HUES64 (cell line): Measurements from ENCODE around the gene GPR107.

Experiments
- H3K27ac ChIP-seq: 2 replicates; pipeline ENCODE4 v1.7.0; 2013; ENCODE audit warnings: low read depth, low read length, inconsistent platforms
- H3K27me3 ChIP-seq: 2 replicates; pipeline ENCODE4 v1.6.1; 2013; ENCODE audit warnings: mild to moderate bottlenecking, low read length; ENCODE audit not compliant: insufficient read depth
- H3K36me3 ChIP-seq: 2 replicates; pipeline ENCODE4 v1.6.1; 2013; ENCODE audit warnings: mild to moderate bottlenecking, low read length; ENCODE audit not compliant: insufficient read depth
- H3K4me1 ChIP-seq: 2 replicates; pipeline ENCODE4 v1.6.1; 2013; ENCODE audit warnings: mild to moderate bottlenecking, low read length, moderate library complexity; ENCODE audit not compliant: insufficient read depth
- H3K4me3 ChIP-seq: 2 replicates; pipeline ENCODE4 v1.5.1; 2013; ENCODE audit warnings: mild to moderate bottlenecking, low read length, moderate library complexity
- H3K9ac ChIP-seq: 2 replicates; pipeline ENCODE4 v1.6.1; 2013; ENCODE audit warnings: mild to moderate bottlenecking, low read depth, low read length
- H3K9me3 ChIP-seq: 2 replicates; pipeline ENCODE4 v1.6.1; 2013; ENCODE audit warnings: low read depth, low read length; ENCODE audit not compliant: insufficient read depth
- WGBS: fragments of 150-250, 120-280 bp; methylation state at CpG from one replicate; pipeline ENCODE4 v1.1.7; 2013; ENCODE audit warnings: missing lambda C conversion rate; 5-methylcytosine and 5-hydroxymethylcytosine counted together

GPR107 gene

DNA sequence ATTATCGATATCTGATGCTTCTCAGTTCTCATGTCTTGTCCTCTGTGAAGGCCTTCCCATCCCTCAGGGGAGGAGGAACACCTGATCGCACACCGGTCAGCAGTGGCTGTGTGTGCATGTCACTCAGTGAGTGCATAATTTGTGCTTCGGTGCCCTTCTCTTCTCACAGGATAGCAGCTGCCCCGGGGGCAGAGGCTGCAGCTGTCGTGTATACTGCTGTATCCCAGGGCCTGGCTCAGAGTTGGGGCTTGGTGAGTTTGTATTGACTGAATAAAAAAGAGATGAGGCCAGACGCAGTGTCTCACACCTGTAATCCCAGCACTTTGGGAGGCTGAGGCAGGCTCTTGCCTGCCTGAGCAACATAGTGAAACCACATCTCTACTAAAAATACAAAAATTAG is 68.8 kb downstream of the GPR107 start:
- peaks cover 12% of the 10 kb centered on the region for H3K36me3 ChIP-seq
- WGBS = 92% methylated on average over 7 of the region's 7 CpGs
- H3K4me1 ChIP-seq = peaks cover 20% of the 10 kb centered on the region; the same call in 1 of the 2 replicates

DNA sequence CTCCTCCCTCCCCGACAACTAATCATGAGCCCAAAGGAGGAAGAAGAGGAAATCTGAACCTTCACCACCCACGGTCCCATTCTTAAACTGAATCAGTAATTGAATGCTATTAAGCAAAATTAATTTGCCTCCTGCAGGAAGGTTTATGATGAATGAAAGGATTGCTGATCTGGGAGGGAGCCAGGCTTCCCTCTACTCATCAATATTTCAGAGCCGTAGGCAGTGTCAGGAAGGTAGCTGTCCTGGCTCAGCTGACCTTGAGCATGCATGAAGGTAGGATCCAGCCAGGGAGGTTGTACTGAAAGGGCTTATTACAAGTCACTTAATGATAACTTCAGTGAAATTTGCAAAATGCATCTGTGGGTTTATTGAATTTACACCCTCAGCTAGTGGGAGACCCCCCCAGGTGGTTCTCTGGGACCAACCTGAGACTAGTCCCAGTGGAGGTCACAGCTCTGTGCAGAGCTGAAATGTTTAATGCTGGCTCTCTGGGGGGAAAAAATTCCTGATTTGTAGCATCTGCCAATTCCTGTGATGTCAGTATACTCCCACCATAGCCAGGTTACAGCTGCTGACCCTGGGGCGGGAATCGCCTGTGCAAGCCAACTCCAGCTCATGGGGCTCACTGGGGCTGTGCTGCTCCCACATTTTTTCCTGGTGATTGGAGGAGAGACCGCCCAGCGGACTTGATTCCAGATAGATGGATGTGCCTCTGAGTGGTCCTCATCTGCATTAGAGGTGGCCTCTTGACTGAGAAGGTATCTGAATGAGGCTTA is 70.6 kb downstream of the GPR107 start:
- no peak overlapping the region for H3K9ac ChIP-seq
- H3K4me3 ChIP-seq = no peak overlapping the region
- H3K4me1 ChIP-seq = peaks cover 2% of the 10 kb centered on the region; the same call in 1 of the 2 replicates
- H3K36me3 ChIP-seq = peaks cover 29% of the 10 kb centered on the region
- H3K9me3 ChIP-seq = no peaks in the 10 kb centered on the region
- WGBS = 98% methylated on average over 6 of the region's 7 CpGs
- H3K27me3 ChIP-seq = no peaks in the 10 kb centered on the region
- H3K27ac ChIP-seq = no peak overlapping the region

More for the DNA sequence above, 68.8 kb downstream of the GPR107 start:
- H3K9ac ChIP-seq = no peak overlapping the region
- H3K4me3 ChIP-seq = no peak overlapping the region
- H3K27ac ChIP-seq = no peak overlapping the region
- H3K9me3 ChIP-seq = no peaks in the 10 kb centered on the region
- no peaks in the 10 kb centered on the region for H3K27me3 ChIP-seq

DNA sequence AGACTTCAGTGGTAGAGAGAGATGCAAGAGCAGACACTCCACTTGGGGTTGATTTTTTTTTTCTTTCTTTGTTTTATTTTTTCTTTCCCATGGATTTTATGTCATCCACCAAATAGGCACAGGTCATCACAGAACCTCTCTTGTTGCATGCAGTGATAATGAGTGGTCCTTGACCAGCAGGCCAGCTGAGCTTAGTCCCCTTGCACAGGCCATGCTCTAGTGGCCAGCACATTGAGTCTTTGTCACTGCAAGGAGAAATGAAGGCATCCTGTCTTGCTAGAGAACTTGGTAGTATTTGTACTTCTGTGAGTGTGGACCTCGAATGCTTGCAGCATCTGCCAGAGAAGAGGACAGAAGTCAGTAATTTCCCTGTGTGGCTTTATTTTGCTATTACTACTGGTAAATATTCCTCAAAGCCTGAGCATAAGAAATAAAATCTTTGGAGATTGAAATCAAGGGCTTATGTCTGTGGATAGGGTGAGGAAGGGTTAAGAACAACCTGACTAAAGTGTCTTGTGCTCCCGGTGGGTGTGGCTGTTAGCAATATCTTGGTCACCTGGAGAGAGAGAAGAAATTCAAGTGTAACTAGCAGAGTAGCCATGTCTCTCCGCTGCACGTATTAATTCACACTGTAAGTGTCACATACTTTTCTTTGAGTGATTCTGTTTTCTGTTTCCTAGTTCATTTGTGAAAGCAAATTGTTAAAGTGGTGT is 73.2 kb downstream of the GPR107 start:
- Histone ChIP-seq H3K9me3 (no peaks in the 10 kb centered on the region), H3K4me1 (no peaks in the 10 kb centered on the region), H3K9ac (no peak overlapping the region), H3K36me3 (peaks cover 45% of the 10 kb centered on the region), H3K4me3 (no peak overlapping the region), H3K27me3 (no peaks in the 10 kb centered on the region), H3K27ac (no peak overlapping the region)
- 57% methylated on average over 2 of the region's 4 CpGs for WGBS

DNA sequence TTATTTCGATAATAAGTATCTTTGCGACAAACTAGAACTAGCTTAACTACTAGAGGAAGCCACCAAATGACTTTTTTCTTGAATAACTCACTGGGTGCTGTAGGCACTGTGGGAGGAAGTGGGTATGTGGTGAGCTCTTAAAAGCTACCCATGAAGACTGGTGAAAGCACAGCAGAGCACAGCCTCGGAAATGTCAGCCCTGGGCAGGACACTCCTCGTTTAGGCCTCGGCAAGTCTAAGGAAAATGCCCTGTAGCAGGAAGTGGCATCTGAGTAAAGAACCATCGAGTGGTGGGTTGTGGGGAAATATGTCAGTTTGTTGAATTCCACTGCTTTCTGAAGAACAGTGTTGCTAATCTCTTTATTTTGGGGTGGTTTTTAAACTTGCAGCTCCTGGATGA is 74.5 kb downstream of the GPR107 start:
- H3K4me1 ChIP-seq = no peaks in the 10 kb centered on the region
- H3K9me3 ChIP-seq = no peaks in the 10 kb centered on the region
- peak overlapping the region; percentile 13; the same call in 1 of the 2 replicates for H3K9ac ChIP-seq
- H3K36me3 ChIP-seq = peaks cover 42% of the 10 kb centered on the region
- H3K27me3 ChIP-seq = no peaks in the 10 kb centered on the region
- H3K4me3 ChIP-seq = no peak overlapping the region
- no peak overlapping the region for H3K27ac ChIP-seq
- 95% methylated on average over 6 of the region's 6 CpGs for WGBS

DNA sequence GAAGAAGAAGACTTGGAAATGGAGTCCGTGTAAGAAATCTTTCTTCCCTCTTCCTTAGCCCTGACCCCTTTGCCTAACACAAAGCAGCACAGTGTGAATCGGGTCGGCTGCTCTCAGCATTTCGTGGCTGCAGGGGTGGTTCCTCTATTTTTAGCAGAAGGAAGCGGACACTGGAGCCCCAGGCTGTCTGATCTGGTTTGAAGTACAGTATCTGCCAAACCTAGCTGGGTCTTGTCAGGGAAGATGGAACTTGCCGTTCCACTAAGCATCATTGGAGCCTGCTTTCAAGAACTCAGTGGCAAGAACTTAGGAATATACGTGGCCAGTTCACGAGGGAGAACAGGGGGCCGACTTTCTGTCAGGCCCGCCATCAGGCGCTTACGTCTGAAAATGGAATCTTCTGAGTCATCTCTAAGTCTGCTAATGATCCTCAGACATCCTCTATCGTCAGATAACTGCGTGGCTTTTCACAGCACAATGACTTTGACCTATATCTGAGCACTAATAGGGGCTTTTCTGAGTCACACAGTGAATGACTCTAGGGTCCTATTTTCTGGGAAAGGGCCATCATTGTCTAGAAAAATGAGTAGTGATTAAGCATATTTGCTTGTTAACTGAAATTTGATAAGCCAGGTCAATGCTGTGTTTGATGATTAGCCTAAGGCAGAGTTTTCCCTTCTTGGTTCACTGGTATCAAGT is 75.2 kb downstream of the GPR107 start:
- H3K9ac ChIP-seq = no peak overlapping the region
- no peak overlapping the region for H3K27ac ChIP-seq
- no peaks in the 10 kb centered on the region for H3K27me3 ChIP-seq
- peaks cover 42% of the 10 kb centered on the region for H3K36me3 ChIP-seq
- WGBS = 93% methylated on average over 14 of the region's 14 CpGs
- no peaks in the 10 kb centered on the region for H3K9me3 ChIP-seq
- no peaks in the 10 kb centered on the region for H3K4me1 ChIP-seq
- no peak overlapping the region for H3K4me3 ChIP-seq

DNA sequence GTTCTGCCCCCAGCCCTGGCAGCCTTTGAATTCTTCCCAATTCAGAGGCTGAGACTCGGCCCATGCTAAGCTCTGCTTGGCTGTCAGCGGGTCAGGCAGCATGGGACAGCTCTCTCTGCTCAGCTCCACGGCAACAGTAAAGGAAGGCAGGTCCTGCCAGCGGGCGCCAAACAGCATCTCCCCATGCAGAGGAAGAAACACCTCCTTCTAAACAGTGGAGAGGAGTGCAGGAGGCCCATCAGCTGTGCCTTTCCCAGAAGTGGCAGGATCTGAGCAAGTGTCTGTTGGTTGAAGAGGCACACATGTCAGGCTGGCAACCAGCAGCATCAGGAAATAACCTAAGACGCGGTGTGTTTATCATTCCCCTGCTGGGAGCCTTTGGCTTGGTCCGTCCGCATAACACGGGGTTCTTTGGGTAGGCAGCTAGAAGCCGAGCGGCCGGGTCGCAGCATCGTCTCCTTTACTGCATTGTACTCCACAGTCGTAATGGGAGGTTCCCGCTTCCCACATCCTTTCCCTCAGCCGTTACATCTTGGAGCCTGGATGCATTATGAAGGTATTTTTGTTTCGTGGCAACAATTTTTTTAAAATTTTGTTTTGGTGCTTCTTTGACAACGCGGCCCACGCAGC is 75.8 kb downstream of the GPR107 start:
- WGBS = 94% methylated on average over 21 of the region's 22 CpGs
- no peak overlapping the region for H3K4me3 ChIP-seq
- no peaks in the 10 kb centered on the region for H3K27me3 ChIP-seq
- no peaks in the 10 kb centered on the region for H3K4me1 ChIP-seq
- no peaks in the 10 kb centered on the region for H3K9me3 ChIP-seq
- H3K36me3 ChIP-seq = peaks cover 42% of the 10 kb centered on the region
- H3K27ac ChIP-seq = no peak overlapping the region
- no peak overlapping the region for H3K9ac ChIP-seq

DNA sequence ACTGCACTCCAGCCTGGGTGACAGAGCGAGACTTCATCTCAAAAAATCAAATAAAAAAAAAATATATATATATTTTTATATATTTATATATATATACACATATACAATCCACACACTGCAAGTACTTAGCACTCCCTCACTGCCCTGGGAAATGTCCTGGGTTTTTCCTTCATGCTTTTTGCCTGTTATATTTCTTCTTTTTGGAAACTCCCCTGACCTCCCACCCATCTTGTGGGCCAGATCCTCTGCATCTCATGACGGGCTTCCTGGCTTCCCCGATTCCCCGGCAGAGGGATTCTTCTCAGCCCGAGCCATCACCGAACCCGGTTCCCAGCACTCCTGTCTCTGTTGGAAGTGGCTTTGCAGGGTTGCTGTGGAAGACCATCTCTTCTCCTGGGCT is 79.0 kb downstream of the GPR107 start:
- WGBS = 97% methylated on average over 6 of the region's 7 CpGs
- H3K36me3 ChIP-seq = peaks cover 39% of the 10 kb centered on the region

DNA sequence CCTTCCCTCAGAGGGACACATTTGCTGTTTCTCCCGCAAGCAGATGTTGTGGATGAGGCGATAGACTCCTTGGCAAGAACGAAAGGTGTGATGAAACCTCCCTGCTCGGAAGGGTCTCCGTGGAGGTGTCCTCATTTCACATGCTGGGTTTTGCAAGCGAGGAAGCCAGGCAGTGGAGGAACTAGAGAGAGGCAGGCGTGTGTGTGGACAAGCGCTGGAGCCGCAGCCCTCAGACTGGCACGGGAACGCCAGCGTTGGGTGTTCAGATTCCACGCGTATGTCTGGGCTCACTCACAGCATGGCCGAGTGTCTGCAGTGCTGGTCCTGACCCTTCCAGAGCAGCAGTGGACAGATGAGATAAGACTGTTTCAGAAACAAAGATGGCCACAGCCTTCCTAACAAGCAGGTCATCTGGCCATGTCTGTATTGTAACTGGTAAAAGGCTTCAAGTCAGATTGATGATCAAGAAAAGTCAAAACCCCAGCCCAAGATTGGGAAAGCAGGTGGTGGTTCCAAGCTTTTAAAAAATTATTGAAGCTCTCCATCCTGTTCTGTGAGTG is 83.5 kb downstream of the GPR107 start:
- no peaks in the 10 kb centered on the region for H3K27me3 ChIP-seq
- 0 out of 2 replicates have a peak, but pooled peaks cover 8% of the 10 kb centered on the region for H3K36me3 ChIP-seq
- no peaks in the 10 kb centered on the region for H3K9me3 ChIP-seq
- no peak overlapping the region for H3K4me3 ChIP-seq
- H3K9ac ChIP-seq = no peak overlapping the region
- no peak overlapping the region for H3K27ac ChIP-seq
- 96% methylated on average over 15 of the region's 15 CpGs for WGBS
- H3K4me1 ChIP-seq = peaks cover 18% of the 10 kb centered on the region

More for the DNA sequence above, 79.0 kb downstream of the GPR107 start:
- H3K27me3 ChIP-seq = no peaks in the 10 kb centered on the region
- H3K9ac ChIP-seq = no peak overlapping the region
- no peak overlapping the region for H3K27ac ChIP-seq
- no peak overlapping the region for H3K4me3 ChIP-seq
- H3K9me3 ChIP-seq = no peaks in the 10 kb centered on the region
- peaks cover 5% of the 10 kb centered on the region for H3K4me1 ChIP-seq

DNA sequence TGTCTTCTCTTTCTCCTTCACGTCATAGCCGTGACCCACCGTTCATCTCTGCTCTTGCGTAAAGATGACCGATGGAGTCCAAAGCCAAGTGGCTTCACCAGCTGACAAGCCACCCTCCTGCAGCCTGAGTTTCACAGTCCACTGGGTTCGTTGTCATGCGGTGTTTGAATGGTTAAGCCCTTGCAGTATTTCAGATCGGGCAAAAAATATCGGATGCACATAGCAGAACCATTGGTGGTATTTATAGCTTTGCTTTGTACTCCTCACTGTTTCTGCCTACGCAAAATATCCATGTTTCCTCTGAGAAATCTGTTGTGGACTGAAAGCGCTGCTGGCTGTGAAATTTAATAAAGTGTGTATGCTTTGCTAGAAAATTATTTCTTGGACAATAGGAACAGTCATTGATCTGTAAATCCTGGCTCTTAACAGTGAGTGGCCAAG is 84.0 kb downstream of the GPR107 start:
- Histone ChIP-seq H3K9me3 (no peaks in the 10 kb centered on the region), H3K4me1 (peaks cover 22% of the 10 kb centered on the region), H3K36me3 (0 out of 2 replicates have a peak, but pooled peaks cover 8% of the 10 kb centered on the region), H3K9ac (peak overlapping the region; percentile 6; the same call in 1 of the 2 replicates), H3K27ac (peak overlapping the region; percentile 53), H3K27me3 (no peaks in the 10 kb centered on the region), H3K4me3 (no peak overlapping the region)
- 95% methylated on average over 11 of the region's 11 CpGs for WGBS

DNA sequence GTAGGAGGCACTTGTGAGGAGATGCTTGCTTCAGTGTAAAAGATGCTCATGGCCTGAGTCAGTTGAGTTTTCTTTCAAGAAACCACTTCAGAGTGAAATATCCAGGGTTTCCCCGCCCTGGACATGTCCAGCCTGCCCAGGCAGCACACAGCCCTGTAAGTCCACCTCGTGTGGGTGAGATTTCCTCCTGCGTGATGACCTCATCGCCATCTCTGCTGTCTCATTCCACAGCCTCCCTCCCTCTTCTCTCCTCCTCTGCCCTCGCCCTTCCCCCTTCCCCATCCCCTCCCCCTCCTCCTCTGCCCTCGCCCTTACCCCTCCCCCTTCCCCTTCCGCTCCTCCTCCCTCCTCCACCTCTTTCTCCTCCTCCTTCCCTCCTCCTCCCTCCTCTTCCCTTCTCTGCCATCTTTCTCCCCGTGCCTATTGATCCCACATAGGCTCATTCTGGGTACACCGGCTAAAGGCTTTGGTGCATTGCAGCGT is 84.5 kb downstream of the GPR107 start:
- H3K9me3 ChIP-seq = no peaks in the 10 kb centered on the region
- no peak overlapping the region for H3K4me3 ChIP-seq
- WGBS = 22% methylated on average over 10 of the region's 10 CpGs
- peaks cover 25% of the 10 kb centered on the region for H3K4me1 ChIP-seq
- H3K9ac ChIP-seq = peak overlapping the region; percentile 6; the same call in 1 of the 2 replicates
- no peaks in the 10 kb centered on the region for H3K27me3 ChIP-seq
- H3K27ac ChIP-seq = peak overlapping the region; percentile 53
- H3K36me3 ChIP-seq = 0 out of 2 replicates have a peak, but pooled peaks cover 8% of the 10 kb centered on the region
